ENCODE measurements around the gene PTK6.
"Not testable (repeated sequence)": the region's sequence is repeated elsewhere in the genome, so short reads cannot be mapped to it uniquely, and the experiment has no call there.

The PTK6 gene

GRCh38 chr20:63536997-63537524 lies at the start of gene PTK6:
PTK6 (minus strand) TSS chr20:63537376; CDS start chr20:63537314, 62 bp downstream.
- no peak for DNase-seq (ENCODE audit: low read depth in 2 of 2)

DNA sequence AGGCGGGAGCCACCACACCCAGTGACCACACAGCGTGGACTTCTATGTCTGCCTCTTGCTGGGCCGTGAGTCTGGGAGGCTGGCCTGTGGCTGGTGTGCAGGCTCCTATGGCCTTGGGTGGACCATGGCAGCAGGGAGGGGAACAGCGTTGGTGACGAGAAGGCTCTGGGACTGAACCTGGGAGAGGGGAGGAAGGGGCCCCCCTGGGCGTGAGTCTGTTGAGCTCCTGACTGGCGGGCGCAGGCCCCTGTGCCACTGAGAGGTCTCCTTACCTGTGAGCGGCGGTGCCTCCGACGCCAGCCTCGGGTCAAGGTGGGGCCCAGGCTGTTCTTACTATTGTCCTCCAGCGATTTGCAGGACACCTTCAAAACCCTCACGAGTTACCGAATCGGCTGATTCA lies 49.6 kb upstream of the PTK6 start:
- no peak for DNase-seq (ENCODE audit: low read depth in 2 of 2)

GRCh38 chr20:63585616-63586565 lies 48.7 kb upstream of the PTK6 start:
- DNase-seq (ENCODE audit: low read depth in 2 of 2) = no peak

DNA sequence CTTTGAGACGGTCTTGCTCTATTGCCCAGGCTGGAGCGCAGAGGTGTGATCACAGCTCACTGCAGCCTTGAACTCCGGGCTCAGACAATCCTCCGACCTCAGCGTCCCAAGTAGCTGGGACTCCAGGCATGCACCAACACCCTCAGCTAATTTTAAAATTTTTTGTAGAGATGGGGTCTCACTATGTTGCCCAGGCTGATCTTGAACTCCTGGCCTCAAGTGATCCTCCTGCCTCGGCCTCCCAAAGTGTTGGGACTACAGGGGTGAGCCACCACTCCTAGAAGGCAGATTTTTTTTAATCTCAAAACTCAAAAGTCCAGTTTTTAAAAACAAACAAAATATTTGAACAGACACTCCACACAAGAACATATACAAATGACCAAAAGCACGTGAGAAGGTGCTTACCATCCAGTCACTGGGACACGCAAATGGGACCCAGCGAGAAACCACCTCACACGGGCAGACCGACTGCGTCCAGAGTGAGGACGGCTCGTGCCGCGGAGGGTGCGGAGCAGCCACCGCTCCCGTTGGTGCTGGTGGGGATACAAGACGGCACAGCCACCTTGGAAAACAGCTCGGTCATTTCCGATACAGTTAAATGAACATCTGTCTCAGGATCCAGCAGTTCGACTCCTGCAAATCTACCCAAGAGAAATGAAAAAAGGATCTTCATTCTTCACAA lies 45.3 kb upstream of the PTK6 start:
- no peak for DNase-seq (ENCODE audit: low read depth in 2 of 2)

DNA sequence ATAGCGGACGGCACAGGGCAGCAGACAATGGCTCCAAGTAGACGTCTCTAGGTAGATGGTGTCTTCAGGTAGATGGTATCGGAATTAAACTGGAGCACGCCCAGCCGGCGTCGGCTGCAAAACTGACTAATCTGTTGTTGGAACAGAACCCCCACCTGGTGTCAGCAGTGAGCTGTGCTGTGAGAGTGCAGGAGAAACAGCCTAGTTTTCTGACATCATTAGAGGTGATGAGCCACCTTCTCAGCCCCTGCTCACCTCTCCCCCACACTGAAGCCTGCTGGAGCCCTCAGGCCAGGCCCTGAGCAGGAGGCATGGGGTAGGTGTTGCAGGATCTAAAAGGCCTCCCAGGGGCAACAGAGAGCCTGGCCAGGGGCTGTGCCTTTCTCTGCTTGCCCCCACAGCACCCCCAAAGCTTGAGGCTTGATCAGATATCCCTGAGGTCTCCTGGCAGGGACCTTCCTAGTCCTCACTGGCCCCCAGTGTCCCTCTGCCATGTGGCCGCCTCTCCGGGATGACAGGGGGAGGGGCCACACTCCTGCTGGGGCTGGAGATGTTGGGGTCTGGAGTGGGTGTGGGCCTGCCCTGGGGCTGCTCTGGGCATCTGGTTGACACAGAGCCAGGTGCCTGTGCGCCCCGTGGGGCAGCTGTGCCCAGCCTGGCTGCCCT lies 43.8 kb upstream of the PTK6 start:
- peak in 1 of 2 donors; percentile 57 for DNase-seq (ENCODE audit: low read depth in 2 of 2)

GRCh38 chr20:63579017-63579694 lies 42.0 kb upstream of the PTK6 start:
- no peak for DNase-seq (ENCODE audit: low read depth in 2 of 2)

GRCh38 chr20:63578224-63579016 lies 41.2 kb upstream of the PTK6 start:
- no peak for DNase-seq (ENCODE audit: low read depth in 2 of 2)

DNA sequence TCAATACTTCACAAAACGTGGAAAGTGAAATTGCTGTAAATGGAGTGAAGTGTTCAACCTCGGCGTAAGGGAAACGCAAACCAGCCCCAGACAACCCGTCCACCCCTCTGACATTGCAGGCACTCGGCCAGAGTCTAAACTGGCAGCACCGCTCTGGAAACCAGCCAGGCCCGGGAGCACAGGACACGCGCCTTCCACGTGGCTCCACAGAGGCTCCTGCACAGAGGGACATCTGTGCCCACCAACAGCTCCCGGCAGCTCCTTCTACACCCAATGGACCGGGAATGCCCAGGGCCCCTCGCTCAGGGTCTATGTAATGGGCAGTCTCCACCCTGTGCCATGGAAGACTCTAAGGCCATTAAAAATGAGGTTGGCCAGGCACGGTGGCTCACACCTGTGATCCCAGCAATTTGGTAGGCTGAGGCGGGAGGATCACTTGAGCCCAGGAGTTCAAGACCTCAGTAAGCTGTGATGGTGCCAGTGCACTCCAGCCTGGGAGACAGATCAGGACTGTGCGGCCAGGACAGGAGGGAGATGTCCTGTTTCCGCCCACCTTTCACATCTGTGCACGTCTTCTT lies 40.2 kb upstream of the PTK6 start:
- DNase-seq (ENCODE audit: low read depth in 2 of 2) = no peak

DNA sequence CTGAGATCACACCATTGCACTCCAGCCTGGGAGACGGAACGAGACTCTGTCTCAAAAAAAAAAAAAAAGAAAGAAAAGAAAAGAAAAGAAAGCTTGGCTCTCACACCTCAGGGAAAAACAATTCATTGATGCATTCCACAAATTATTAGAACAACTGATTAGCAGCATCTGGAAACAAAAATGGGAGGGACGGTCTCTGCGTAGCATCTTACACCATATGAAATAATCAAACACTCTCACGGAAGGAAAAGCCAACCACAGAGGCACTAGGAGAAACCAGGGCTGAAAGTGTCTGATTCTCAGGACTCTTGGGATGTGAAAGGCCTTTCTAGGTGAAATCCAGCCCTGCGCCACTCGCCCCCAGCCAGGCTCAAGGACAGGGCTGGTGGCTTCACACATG lies 39.1 kb upstream of the PTK6 start:
- DNase-seq (ENCODE audit: low read depth in 2 of 2) = no peak

DNA sequence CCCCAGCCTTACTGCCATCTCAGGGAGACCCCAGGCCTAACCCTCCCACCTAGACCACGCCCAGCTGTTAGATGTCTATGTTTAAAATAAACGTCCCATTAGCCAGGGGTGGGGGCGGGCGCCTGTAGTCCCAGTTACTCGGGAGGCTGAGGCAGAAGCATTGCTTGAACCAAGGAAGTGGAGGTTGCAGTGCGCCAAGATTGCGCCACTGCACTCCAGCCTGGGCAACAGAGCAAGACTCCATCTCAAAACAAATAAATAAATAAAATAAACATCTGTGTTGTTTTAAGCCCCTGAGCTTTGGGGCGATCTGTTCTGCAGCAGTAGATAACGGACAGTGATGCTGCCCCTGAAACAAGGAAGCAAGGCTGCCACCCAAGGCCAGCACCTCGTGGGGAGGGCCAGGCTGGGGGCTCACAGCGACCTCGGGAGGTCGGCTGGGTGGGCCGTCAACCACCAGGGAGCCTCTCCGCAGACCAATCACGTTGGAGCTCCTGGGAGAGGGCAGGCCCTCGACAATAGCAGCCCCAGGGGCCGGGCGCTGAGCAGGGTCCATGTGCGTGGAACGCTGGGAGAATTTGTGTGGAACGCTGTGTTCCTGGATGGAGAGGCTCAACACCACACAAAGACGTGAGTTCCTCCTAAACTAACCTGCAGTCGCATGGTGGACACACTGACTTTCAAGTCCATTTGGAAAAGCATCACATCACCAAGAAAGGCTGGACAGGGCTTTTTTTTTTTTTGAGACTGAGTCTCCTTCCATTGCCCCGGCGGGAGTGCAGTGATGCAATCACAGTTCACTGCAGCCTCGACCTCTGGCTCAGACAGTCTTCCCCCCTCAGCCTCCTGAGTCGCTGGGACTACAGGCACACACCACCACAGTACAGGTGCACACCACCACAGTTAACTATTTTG lies 37.9 kb upstream of the PTK6 start:
- DNase-seq (ENCODE audit: low read depth in 2 of 2) = no peak

GRCh38 chr20:63574156-63574828 lies 37.1 kb upstream of the PTK6 start, which contains the start of gene HELZ2:
HELZ2 (minus strand) TSS chr20:63574239; CDS start chr20:63572385, 1,854 bp downstream.
- DNase-seq (ENCODE audit: low read depth in 2 of 2) = no peak

- no peak for DNase-seq (ENCODE audit: low read depth in 2 of 2)
Observed at GRCh38 chr20:63573647-63574131, 36.5 kb upstream of the PTK6 start.

DNA sequence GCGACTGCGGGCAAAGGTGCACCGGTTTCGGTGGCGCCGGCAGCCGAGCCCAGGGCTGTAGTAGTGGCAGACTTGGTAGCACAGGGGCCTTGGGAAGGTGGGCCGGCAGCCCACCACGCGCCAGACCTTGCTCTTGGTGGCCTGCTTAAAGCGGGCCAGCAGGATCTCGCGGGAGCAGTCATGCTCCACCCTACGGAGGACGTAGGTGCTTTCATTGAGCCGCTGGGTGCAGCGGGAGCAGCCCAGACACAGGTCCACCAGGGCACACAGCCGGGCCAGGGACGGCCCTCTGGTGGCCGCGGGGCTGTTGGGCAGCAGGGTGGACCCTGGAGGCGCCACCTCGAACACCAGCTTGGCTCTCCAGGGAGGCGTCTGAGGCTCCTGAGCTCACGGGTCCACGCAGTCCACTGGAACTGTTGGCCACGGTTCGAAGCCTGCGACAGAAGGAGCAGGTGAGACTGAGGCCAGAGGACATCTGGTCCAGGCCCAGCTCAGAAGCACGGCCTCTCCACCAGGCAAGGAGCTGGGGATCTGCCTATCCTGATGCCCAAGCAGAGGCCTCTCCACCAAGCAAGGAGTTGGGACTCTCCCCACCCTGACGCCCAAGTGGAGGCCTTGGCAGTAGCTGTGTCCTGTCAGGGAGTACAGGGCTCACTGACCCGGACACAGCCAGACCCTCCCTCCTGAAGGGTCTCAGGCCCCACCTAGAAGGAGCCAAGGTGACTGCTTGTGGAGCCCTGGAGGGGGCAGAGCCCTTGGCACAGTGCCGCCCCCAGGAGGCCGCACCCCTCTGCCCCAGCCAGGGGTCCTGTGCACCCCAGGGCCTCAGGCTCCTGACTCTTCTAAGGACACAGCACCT lies 35.8 kb upstream of the PTK6 start:
- DNase-seq (ENCODE audit: low read depth in 2 of 2) = no peak

GRCh38 chr20:63572071-63572787 lies 35.1 kb upstream of the PTK6 start:
- no peak for DNase-seq (ENCODE audit: low read depth in 2 of 2)

- not testable (repeated sequence) for DNase-seq (ENCODE audit: low read depth in 2 of 2)
Observed at GRCh38 chr20:63571087-63571478, 33.9 kb upstream of the PTK6 start.

- DNase-seq (ENCODE audit: low read depth in 2 of 2) = no peak
Observed at GRCh38 chr20:63570281-63571086, 33.3 kb upstream of the PTK6 start.

Data from stimulated activated CD8-positive, alpha-beta memory T cell treated with anti-CD3 and anti-CD28 coated beads, Interleukin-15, amount 100 ng/mL, for 48 hours (primary cell).